ENCODE measurements around the gene DOK3. TPM values are rescaled to one million over a fixed set of nuclear protein-coding genes. Genes with fewer than 3 reads are reported as not detected.

Gene DOK3, protein sequence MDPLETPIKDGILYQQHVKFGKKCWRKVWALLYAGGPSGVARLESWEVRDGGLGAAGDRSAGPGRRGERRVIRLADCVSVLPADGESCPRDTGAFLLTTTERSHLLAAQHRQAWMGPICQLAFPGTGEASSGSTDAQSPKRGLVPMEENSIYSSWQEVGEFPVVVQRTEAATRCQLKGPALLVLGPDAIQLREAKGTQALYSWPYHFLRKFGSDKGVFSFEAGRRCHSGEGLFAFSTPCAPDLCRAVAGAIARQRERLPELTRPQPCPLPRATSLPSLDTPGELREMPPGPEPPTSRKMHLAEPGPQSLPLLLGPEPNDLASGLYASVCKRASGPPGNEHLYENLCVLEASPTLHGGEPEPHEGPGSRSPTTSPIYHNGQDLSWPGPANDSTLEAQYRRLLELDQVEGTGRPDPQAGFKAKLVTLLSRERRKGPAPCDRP
- 2.4 and 2.5 TPM in 2 replicates for polyA plus RNA-seq (2013)

DNA sequence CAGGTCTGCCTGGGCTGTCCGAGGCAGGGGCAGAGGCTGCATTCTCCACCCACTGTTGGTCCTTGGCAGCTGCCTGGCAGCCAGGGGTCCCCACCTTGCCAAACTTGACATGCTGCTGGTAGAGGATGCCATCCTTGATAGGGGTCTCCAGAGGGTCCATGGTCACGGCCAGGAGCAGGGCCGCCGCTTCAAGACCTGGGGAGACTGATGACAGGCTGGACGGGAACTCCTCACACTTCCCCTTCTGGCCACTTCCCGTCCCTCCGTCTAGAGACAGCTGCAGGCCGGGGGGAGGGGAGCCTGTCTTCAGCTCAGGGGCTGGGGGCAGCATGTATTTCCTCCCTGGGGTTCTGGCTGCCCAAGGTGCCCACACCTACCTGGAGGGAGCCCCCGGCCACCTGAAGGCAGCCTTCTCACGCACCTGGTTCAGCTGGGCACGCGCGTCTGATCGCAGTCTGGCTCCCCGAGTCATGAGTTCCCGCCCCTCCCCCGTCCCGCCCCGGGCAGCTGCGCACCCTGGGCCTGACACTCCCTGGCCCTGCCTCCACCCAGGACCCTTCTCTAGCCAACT, at the start of gene DOK3:
Gene DOK3 (minus strand): TSS at position 446 of the 571 bp plus-strand sequence. CDS start 286 bp downstream, at position 160.
- Histone ChIP-seq H2BK5ac (ENCODE audit: low read depth, low read length, poor library complexity) (no peak within 1 kb of the TSS), H4K8ac (ENCODE audit: low read depth, low read length) (no peak within 1 kb of the TSS), H4K12ac (ENCODE audit: low read depth, low read length) (no peak within 1 kb of the TSS), H3K14ac (ENCODE audit: low read length) (no peak within 1 kb of the TSS), H3K79me1 (ENCODE audit: low read length) (no peaks in the 10 kb centered on the region), H3K23ac (ENCODE audit: low read length) (no peak within 1 kb of the TSS), H3K4me2 (ENCODE audit: low read length) (no peak within 1 kb of the TSS), H3K4me3 (ENCODE audit: low read depth, low read length) (no peak within 1 kb of the TSS), H3K4ac (ENCODE audit: low read depth, low read length) (no peak within 1 kb of the TSS), H3K4me1 (ENCODE audit: control insufficient read depth in 1 of 2, insufficient read depth in 2 of 2, low read length in 2 of 2) (no peaks in the 10 kb centered on the region), H3K18ac (ENCODE audit: low read length) (no peak within 1 kb of the TSS), H3K27me3 (ENCODE audit: insufficient read depth, low read length) (no peaks in the 10 kb centered on the region), H3K9ac (ENCODE audit: low read length) (no peak within 1 kb of the TSS), H3K36me3 (ENCODE audit: control insufficient read depth in 1 of 2, insufficient read depth in 2 of 2, low read length in 2 of 2) (peaks cover 47 to 54% of the 10 kb centered on the region in 2 experiments), H3K27ac (ENCODE audit: low read depth, low read length) (no peak within 1 kb of the TSS), H4K91ac (ENCODE audit: low read depth, low read length) (no peak within 1 kb of the TSS), H3K79me2 (ENCODE audit: control insufficient read depth, insufficient read depth, low read length, poor library complexity) (no peaks in the 10 kb centered on the region), H2AFZ (ENCODE audit: insufficient read depth, low read length, poor library complexity) (no peak within 1 kb of the TSS), H2BK120ac (ENCODE audit: insufficient read depth, low read length, poor library complexity) (no peak within 1 kb of the TSS), H2AK5ac (ENCODE audit: low read length) (no peak within 1 kb of the TSS), H2BK12ac (ENCODE audit: low read length) (no peak within 1 kb of the TSS), H3K9me3 (ENCODE audit: insufficient read depth, low read depth, low read length) (no peaks in the 10 kb centered on the region)
- DNase-seq = no peak
- WGBS (ENCODE audit: extremely low coverage, insufficient coverage, insufficient read length) = no CpG with 5 or more reads among the region's 20 CpGs

DNA sequence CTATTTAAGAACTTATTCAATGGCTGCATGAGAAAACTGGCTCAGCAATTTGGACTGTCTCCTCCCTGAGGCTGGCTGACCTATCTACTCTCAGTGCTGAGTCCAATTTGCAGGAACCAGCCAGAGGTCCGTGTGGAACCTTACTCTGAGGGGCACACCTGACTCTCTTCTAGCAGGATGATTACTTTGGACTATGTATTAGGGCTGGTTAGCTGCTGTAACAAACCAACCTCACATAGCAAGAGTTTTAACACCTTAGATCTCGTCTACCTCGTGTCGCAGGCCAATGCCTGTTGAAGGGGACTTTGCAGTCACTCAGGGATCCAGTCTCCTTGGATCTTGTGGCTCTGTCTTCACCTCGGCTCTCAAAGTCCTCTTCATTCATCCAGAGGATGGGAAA, 48.2 kb upstream of the DOK3 start:
- Histone ChIP-seq H3K79me1 (ENCODE audit: low read length) (peaks cover 6% of the 10 kb centered on the region), H3K36me3 (ENCODE audit: control insufficient read depth in 1 of 2, insufficient read depth in 2 of 2, low read length in 2 of 2) (peaks cover 0 to 3% of the 10 kb centered on the region in 2 experiments), H3K4me1 (ENCODE audit: control insufficient read depth in 1 of 2, insufficient read depth in 2 of 2, low read length in 2 of 2) (peaks cover 5 to 11% of the 10 kb centered on the region in 2 experiments), H3K4ac (ENCODE audit: low read depth, low read length) (no peak overlapping the region), H3K4me2 (ENCODE audit: low read length) (no peak overlapping the region), H3K79me2 (ENCODE audit: control insufficient read depth, insufficient read depth, low read length, poor library complexity) (peaks cover 14% of the 10 kb centered on the region), H2BK12ac (ENCODE audit: low read length) (no peak overlapping the region), H3K4me3 (ENCODE audit: low read depth, low read length) (no peak overlapping the region), H4K12ac (ENCODE audit: low read depth, low read length) (no peak overlapping the region), H3K23ac (ENCODE audit: low read length) (no peak overlapping the region), H3K27ac (ENCODE audit: low read depth, low read length) (no peak overlapping the region), H3K27me3 (ENCODE audit: insufficient read depth, low read length) (no peaks in the 10 kb centered on the region), H4K8ac (ENCODE audit: low read depth, low read length) (no peak overlapping the region), H2BK5ac (ENCODE audit: low read depth, low read length, poor library complexity) (no peak overlapping the region), H3K9ac (ENCODE audit: low read length) (no peak overlapping the region), H4K91ac (ENCODE audit: low read depth, low read length) (no peak overlapping the region), H2AFZ (ENCODE audit: insufficient read depth, low read length, poor library complexity) (no peak overlapping the region), H2AK5ac (ENCODE audit: low read length) (no peak overlapping the region), H3K18ac (ENCODE audit: low read length) (no peak overlapping the region), H3K14ac (ENCODE audit: low read length) (no peak overlapping the region), H3K9me3 (ENCODE audit: insufficient read depth, low read depth, low read length) (no peaks in the 10 kb centered on the region), H2BK120ac (ENCODE audit: insufficient read depth, low read length, poor library complexity) (no peak overlapping the region)
- DNase-seq = no peak
- WGBS (ENCODE audit: extremely low coverage, insufficient coverage, insufficient read length) = no CpG with 5 or more reads among the region's 5 CpGs

DNA sequence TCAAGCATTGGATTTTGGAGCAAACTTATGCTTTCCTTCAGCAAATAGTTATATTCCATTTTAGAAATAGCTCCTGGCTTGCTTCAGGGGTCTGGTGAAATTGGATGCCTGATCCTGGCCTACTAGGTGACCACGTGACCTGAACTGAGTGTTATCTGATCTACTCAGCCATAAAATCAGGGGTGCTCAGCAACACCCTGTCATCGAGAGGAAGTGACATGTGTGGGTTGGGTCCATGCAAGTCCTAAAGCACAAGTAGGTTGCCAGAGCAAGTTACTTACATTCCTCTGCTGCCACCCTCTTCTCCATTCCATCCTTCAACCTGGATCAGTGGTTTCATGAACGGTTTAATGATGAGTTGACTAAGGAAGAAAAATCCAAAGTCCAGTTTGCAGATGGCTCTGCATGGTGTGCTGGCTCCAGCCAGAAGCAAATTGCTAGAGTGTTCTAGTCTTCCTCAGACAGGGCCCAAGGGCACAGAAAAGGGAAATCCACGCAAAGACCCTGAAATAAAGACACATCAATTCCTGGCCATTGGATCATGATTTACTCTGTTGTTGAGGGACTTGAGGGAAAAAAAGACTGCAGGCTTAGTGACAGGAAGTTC, 47.5 kb upstream of the DOK3 start:
- H2BK12ac ChIP-seq (ENCODE audit: low read length) = no peak overlapping the region
- H4K8ac ChIP-seq (ENCODE audit: low read depth, low read length) = no peak overlapping the region
- H2AK5ac ChIP-seq (ENCODE audit: low read length) = no peak overlapping the region
- WGBS (ENCODE audit: extremely low coverage, insufficient coverage, insufficient read length) = no CpG with 5 or more reads among the region's 4 CpGs
- H2AFZ ChIP-seq (ENCODE audit: insufficient read depth, low read length, poor library complexity) = no peak overlapping the region
- H3K79me2 ChIP-seq (ENCODE audit: control insufficient read depth, insufficient read depth, low read length, poor library complexity) = peaks cover 16% of the 10 kb centered on the region
- no peak overlapping the region for H3K23ac ChIP-seq (ENCODE audit: low read length)
- no peak overlapping the region for H3K14ac ChIP-seq (ENCODE audit: low read length)
- H4K12ac ChIP-seq (ENCODE audit: low read depth, low read length) = no peak overlapping the region
- peaks cover 7 to 13% of the 10 kb centered on the region in 2 experiments for H3K4me1 ChIP-seq (ENCODE audit: control insufficient read depth in 1 of 2, insufficient read depth in 2 of 2, low read length in 2 of 2)
- no peak overlapping the region for H3K4ac ChIP-seq (ENCODE audit: low read depth, low read length)
- no peak overlapping the region for H2BK5ac ChIP-seq (ENCODE audit: low read depth, low read length, poor library complexity)
- H3K79me1 ChIP-seq (ENCODE audit: low read length) = peaks cover 6% of the 10 kb centered on the region
- peaks cover 3 to 4% of the 10 kb centered on the region in 2 experiments for H3K36me3 ChIP-seq (ENCODE audit: control insufficient read depth in 1 of 2, insufficient read depth in 2 of 2, low read length in 2 of 2)
- H2BK120ac ChIP-seq (ENCODE audit: insufficient read depth, low read length, poor library complexity) = no peak overlapping the region
- no peak overlapping the region for H4K91ac ChIP-seq (ENCODE audit: low read depth, low read length)
- H3K27ac ChIP-seq (ENCODE audit: low read depth, low read length) = no peak overlapping the region
- H3K4me3 ChIP-seq (ENCODE audit: low read depth, low read length) = no peak overlapping the region
- no peak overlapping the region for H3K18ac ChIP-seq (ENCODE audit: low read length)
- H3K27me3 ChIP-seq (ENCODE audit: insufficient read depth, low read length) = no peaks in the 10 kb centered on the region
- H3K9me3 ChIP-seq (ENCODE audit: insufficient read depth, low read depth, low read length) = no peaks in the 10 kb centered on the region
- H3K9ac ChIP-seq (ENCODE audit: low read length) = no peak overlapping the region
- no peak for DNase-seq
- no peak overlapping the region for H3K4me2 ChIP-seq (ENCODE audit: low read length)

DNA sequence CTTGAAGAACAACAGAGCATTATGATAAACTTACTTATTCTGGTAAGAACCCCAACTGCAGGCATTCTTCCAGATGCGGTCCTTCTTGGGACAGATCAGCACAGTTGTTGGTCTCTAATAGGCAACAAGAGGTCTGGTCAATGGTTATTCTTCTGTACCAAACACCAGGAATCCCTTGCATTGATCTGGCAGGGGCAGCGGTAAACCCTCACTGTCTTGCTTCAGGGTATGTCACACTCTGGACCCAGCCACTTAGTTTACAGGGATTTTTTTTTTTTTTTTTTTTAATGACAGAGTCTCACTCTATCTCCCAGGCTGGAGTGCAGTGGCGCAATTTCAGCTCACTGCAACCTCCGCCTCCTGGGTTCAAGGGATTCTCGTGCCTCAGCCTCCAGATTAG, 46.0 kb upstream of the DOK3 start:
- no peak overlapping the region for H2AFZ ChIP-seq (ENCODE audit: insufficient read depth, low read length, poor library complexity)
- H3K4me1 ChIP-seq (ENCODE audit: control insufficient read depth in 1 of 2, insufficient read depth in 2 of 2, low read length in 2 of 2) = peaks cover 7 to 13% of the 10 kb centered on the region in 2 experiments
- H2BK5ac ChIP-seq (ENCODE audit: low read depth, low read length, poor library complexity) = no peak overlapping the region
- no peak overlapping the region for H3K4me3 ChIP-seq (ENCODE audit: low read depth, low read length)
- no peak overlapping the region for H4K91ac ChIP-seq (ENCODE audit: low read depth, low read length)
- peaks cover 3 to 6% of the 10 kb centered on the region in 2 experiments for H3K36me3 ChIP-seq (ENCODE audit: control insufficient read depth in 1 of 2, insufficient read depth in 2 of 2, low read length in 2 of 2)
- H2AK5ac ChIP-seq (ENCODE audit: low read length) = no peak overlapping the region
- H3K79me1 ChIP-seq (ENCODE audit: low read length) = peaks cover 6% of the 10 kb centered on the region
- H3K18ac ChIP-seq (ENCODE audit: low read length) = no peak overlapping the region
- no peak overlapping the region for H2BK12ac ChIP-seq (ENCODE audit: low read length)
- H3K9me3 ChIP-seq (ENCODE audit: insufficient read depth, low read depth, low read length) = no peaks in the 10 kb centered on the region
- H4K8ac ChIP-seq (ENCODE audit: low read depth, low read length) = no peak overlapping the region
- H3K27me3 ChIP-seq (ENCODE audit: insufficient read depth, low read length) = no peaks in the 10 kb centered on the region
- no peak overlapping the region for H3K9ac ChIP-seq (ENCODE audit: low read length)
- H3K14ac ChIP-seq (ENCODE audit: low read length) = no peak overlapping the region
- no peak overlapping the region for H3K4ac ChIP-seq (ENCODE audit: low read depth, low read length)
- H3K79me2 ChIP-seq (ENCODE audit: control insufficient read depth, insufficient read depth, low read length, poor library complexity) = peaks cover 16% of the 10 kb centered on the region
- no CpG with 5 or more reads among the region's 5 CpGs for WGBS (ENCODE audit: extremely low coverage, insufficient coverage, insufficient read length)
- no peak overlapping the region for H2BK120ac ChIP-seq (ENCODE audit: insufficient read depth, low read length, poor library complexity)
- DNase-seq = no peak
- no peak overlapping the region for H3K23ac ChIP-seq (ENCODE audit: low read length)
- H3K27ac ChIP-seq (ENCODE audit: low read depth, low read length) = no peak overlapping the region
- no peak overlapping the region for H3K4me2 ChIP-seq (ENCODE audit: low read length)
- no peak overlapping the region for H4K12ac ChIP-seq (ENCODE audit: low read depth, low read length)

Measured in trophoblast cell (in vitro differentiated cells and primary cell).